ENCODE results near the gene BGN.

- TF ChIP-seq EZH2 (IDR thresholded peaks at IDR 0.05; ENCODE audit: low read depth, unreplicated experiment) (no peak), CTCF (conservative IDR thresholded peaks at IDR 0.05; ENCODE audit: low read depth in 2 of 2) (no peak), POLR2AphosphoS5 (IDR thresholded peaks at IDR 0.05; ENCODE audit: low read depth) (no peak), EZH2phosphoT487 (IDR thresholded peaks at IDR 0.05; ENCODE audit: unreplicated experiment) (no peak), JUNB (IDR thresholded peaks at IDR 0.05; ENCODE audit: unreplicated experiment) (no peak), CREB1 (CRISPR knock-in tag; IDR thresholded peaks at IDR 0.05; ENCODE audit: low read depth) (no peak), ETS1 (IDR thresholded peaks at IDR 0.05) (no peak), REST (IDR thresholded peaks at IDR 0.05; ENCODE audit: unreplicated experiment) (no peak), NANOG (IDR thresholded peaks at IDR 0.05; ENCODE audit: borderline replicate concordance) (no peak), STAT1 (IDR thresholded peaks at IDR 0.05; ENCODE audit: unreplicated experiment) (no peak), ZNF331 (CRISPR knock-in tag; IDR thresholded peaks at IDR 0.05; ENCODE audit: low read depth) (no peak), ZNF114 (CRISPR knock-in tag; IDR thresholded peaks at IDR 0.05) (no peak), ZNF462 (CRISPR knock-in tag; IDR thresholded peaks at IDR 0.05) (no peak)
These were observed 23.0 kb upstream of the BGN start for GRCh38 chrX:153471663-153472280.

Data from GM23338 (cell line).